Measurements from ENCODE around the gene CIROP. TPM values are rescaled to one million over a fixed set of nuclear protein-coding genes. Genes with fewer than 3 reads are reported as not detected.

The CIROP gene
- total and polyA plus RNA-seq, 9 of the 15 experiments (the other 6 are each of a cell fraction or from before 2014, with no cell fraction given), result not detected

DNA sequence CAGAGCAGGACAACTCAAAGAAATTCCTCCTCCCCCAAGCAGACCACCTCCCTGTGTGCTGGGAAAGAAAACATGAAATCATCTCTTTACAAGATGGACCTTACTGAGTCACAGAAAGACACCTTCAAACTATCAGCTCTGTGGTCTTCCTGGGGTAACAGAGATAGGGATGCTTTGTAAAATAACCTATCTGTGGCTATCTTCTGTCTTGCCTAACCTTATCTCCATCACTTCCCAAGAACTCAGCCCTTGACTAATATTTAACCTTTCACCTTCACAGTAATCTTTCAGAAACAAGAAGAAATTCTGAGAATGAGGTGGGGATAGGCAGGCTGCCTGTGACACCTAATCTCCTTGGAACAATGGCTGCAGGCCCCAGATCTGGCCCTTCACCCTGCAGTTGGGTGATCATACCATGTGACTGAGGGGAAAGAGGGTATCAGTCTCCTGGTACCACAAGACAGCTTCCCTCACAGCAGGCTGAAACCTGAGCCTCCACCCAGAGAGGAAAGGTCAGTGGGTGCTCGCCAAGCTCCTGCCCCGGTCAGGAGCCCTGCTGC lies 41.6 kb upstream of the CIROP start (continued):
- TF ChIP-seq POLR3A (IDR thresholded peaks at IDR 0.05; ENCODE audit: borderline replicate concordance, extremely low read depth, insufficient read depth, insufficient read length) (no peak), ZNF140 (CRISPR knock-in tag; IDR thresholded peaks at IDR 0.05) (no peak), KLF10 (CRISPR knock-in tag; IDR thresholded peaks at IDR 0.05) (no peak), SIRT6 (IDR thresholded peaks at IDR 0.05; ENCODE audit: low read depth, low read length) (no peak), MTA2 (IDR thresholded peaks at IDR 0.05; ENCODE audit: low read depth) (peak; percentile 95), CBFA2T2 (conservative IDR thresholded peaks at IDR 0.05) (peak; percentile 100), TBL1XR1 (IDR thresholded peaks at IDR 0.05; ENCODE audit: low read length in 2 of 2) (peak; percentile 91; a peak in 3 of 4 replicates), GTF2A2 (tag; IDR thresholded peaks at IDR 0.05) (no peak), ESRRA (IDR thresholded peaks at IDR 0.05; ENCODE audit: borderline replicate concordance, low read depth) (peak; percentile 87; the same call in 1 of the 2 replicates), SAFB2 (IDR thresholded peaks at IDR 0.05; ENCODE audit: borderline replicate concordance, low read depth, low read length, severe bottlenecking) (no peak), SMC3 (conservative IDR thresholded peaks at IDR 0.05; ENCODE audit: insufficient read depth, low read depth, low read length) (no peak), SMAD4 (CRISPR knock-in tag; conservative IDR thresholded peaks at IDR 0.05) (peak; percentile 96), MBD2 (IDR thresholded peaks at IDR 0.05; ENCODE audit: borderline replicate concordance, low read depth) (peak; percentile 84), JUND (IDR thresholded peaks at IDR 0.05; ENCODE audit: borderline replicate concordance, low read depth, low read length) (peak; percentile 65; the same call in 1 of the 2 replicates), JUND (tag; IDR thresholded peaks at IDR 0.05; ENCODE audit: borderline replicate concordance, low read depth, low read length) (peak; percentile 64; the same call in 1 of the 3 replicates), TAL1 (IDR thresholded peaks at IDR 0.05) (peak; percentile 97), TAF7 (tag; IDR thresholded peaks at IDR 0.05) (no peak), ILK (tag; IDR thresholded peaks at IDR 0.05; ENCODE audit: borderline replicate concordance, low read depth) (no peak), XRCC4 (IDR thresholded peaks at IDR 0.05; ENCODE audit: extremely low read depth, insufficient read depth, insufficient read length) (no peak), DDX20 (tag; IDR thresholded peaks at IDR 0.05; ENCODE audit: low read depth) (peak; percentile 51; the same call in 1 of the 2 replicates), ZC3H4 (CRISPR knock-in tag; IDR thresholded peaks at IDR 0.05; ENCODE audit: borderline replicate concordance) (no peak), MED1 (CRISPR knock-in tag; IDR thresholded peaks at IDR 0.05; ENCODE audit: borderline replicate concordance) (no peak), ZNF212 (CRISPR knock-in tag; IDR thresholded peaks at IDR 0.05) (no peak)
- TF ChIP-seq, protein P1, sequence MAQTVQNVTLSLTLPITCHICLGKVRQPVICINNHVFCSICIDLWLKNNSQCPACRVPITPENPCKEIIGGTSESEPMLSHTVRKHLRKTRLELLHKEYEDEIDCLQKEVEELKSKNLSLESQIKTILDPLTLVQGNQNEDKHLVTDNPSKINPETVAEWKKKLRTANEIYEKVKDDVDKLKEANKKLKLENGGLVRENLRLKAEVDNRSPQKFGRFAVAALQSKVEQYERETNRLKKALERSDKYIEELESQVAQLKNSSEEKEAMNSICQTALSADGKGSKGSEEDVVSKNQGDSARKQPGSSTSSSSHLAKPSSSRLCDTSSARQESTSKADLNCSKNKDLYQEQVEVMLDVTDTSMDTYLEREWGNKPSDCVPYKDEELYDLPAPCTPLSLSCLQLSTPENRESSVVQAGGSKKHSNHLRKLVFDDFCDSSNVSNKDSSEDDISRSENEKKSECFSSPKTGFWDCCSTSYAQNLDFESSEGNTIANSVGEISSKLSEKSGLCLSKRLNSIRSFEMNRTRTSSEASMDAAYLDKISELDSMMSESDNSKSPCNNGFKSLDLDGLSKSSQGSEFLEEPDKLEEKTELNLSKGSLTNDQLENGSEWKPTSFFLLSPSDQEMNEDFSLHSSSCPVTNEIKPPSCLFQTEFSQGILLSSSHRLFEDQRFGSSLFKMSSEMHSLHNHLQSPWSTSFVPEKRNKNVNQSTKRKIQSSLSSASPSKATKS (CRISPR knock-in tag; IDR thresholded peaks at IDR 0.05), result no peak
- TF ChIP-seq, protein P2, sequence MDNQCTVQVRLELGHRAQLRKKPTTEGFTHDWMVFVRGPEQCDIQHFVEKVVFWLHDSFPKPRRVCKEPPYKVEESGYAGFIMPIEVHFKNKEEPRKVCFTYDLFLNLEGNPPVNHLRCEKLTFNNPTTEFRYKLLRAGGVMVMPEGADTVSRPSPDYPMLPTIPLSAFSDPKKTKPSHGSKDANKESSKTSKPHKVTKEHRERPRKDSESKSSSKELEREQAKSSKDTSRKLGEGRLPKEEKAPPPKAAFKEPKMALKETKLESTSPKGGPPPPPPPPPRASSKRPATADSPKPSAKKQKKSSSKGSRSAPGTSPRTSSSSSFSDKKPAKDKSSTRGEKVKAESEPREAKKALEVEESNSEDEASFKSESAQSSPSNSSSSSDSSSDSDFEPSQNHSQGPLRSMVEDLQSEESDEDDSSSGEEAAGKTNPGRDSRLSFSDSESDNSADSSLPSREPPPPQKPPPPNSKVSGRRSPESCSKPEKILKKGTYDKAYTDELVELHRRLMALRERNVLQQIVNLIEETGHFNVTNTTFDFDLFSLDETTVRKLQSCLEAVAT (IDR thresholded peaks at IDR 0.05), result peak in 1 of 2 experiments; percentile 37; a peak in 1 of 4 replicates
- TF ChIP-seq, protein P3, sequence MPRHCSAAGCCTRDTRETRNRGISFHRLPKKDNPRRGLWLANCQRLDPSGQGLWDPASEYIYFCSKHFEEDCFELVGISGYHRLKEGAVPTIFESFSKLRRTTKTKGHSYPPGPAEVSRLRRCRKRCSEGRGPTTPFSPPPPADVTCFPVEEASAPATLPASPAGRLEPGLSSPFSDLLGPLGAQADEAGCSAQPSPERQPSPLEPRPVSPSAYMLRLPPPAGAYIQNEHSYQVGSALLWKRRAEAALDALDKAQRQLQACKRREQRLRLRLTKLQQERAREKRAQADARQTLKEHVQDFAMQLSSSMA (CRISPR knock-in tag; IDR thresholded peaks at IDR 0.05), result no peak

All from K562 (cell line).